OCI-M1 (cell line): Measurements from ENCODE around the gene CRYBG1.
"Not testable (repeated sequence)": the region's sequence is repeated elsewhere in the genome, so short reads cannot be mapped to it uniquely, and the experiment has no call there.

Source experiments
- DNase-seq: peaks from one replicate; lab custom pipeline; 2025; lab: John Stamatoyannopoulos, UW

Gene CRYBG1

GRCh38 chr6:106508277-106508676, 147.8 kb downstream of the CRYBG1 start:
- no peak for DNase-seq

GRCh38 chr6:106508834-106509233, 148.3 kb downstream of the CRYBG1 start:
- DNase-seq, result no peak

- DNase-seq, result no peak
These were observed 149.0 kb downstream of the CRYBG1 start for GRCh38 chr6:106509420-106510089.

GRCh38 chr6:106510090-106510970, 149.8 kb downstream of the CRYBG1 start:
- DNase-seq, result peak; percentile 33

- DNase-seq, result no peak
These were observed 151.0 kb downstream of the CRYBG1 start for GRCh38 chr6:106511288-106512047.

GRCh38 chr6:106512048-106512967, 151.8 kb downstream of the CRYBG1 start:
- peak; percentile 77 for DNase-seq

- peak; percentile 35 for DNase-seq
These were observed 152.6 kb downstream of the CRYBG1 start for GRCh38 chr6:106512968-106513574.

GRCh38 chr6:106513808-106514582, 153.5 kb downstream of the CRYBG1 start:
- peak; percentile 34 for DNase-seq

GRCh38 chr6:106514583-106514885, 154.0 kb downstream of the CRYBG1 start:
- no peak for DNase-seq

GRCh38 chr6:106515582-106515981, 155.1 kb downstream of the CRYBG1 start:
- not testable (repeated sequence) for DNase-seq

GRCh38 chr6:106516616-106517015, 156.1 kb downstream of the CRYBG1 start:
- peak; percentile 73 for DNase-seq

- DNase-seq, result no peak
These were observed 157.2 kb downstream of the CRYBG1 start for GRCh38 chr6:106517706-106518105.

- no peak for DNase-seq
These were observed 158.2 kb downstream of the CRYBG1 start for GRCh38 chr6:106518748-106519147.

GRCh38 chr6:106519460-106520394, 159.2 kb downstream of the CRYBG1 start:
- DNase-seq, result peak; percentile 92

- DNase-seq, result peak; percentile 98
These were observed 160.3 kb downstream of the CRYBG1 start for GRCh38 chr6:106520711-106521401.

GRCh38 chr6:106522562-106523250, 162.2 kb downstream of the CRYBG1 start:
- DNase-seq, result no peak

- peak; percentile 49 for DNase-seq
These were observed 164.8 kb downstream of the CRYBG1 start for GRCh38 chr6:106525107-106525881.
